HCT116 (cell line): ENCODE measurements around the gene PLCD3. TPM values are rescaled to one million over a fixed set of nuclear protein-coding genes. Genes with fewer than 3 reads are reported as not detected.

Source experiments
- ATAC-seq: fragments of 200-7000 bp; cut with Tn5 transposase; 2 replicates; pipeline ENCODE4 v1.9.1; 2020; ENCODE audit warnings: mild to moderate bottlenecking, moderate library complexity
- Bru-seq: library from RNA; stranded (reverse); fragments of 400-500 nt; gene quantifications from one replicate; lab custom pipeline; 2021; lab: Mats Ljungman, UMichigan
- BruChase-seq, 2 experiments: library from RNA; stranded (reverse); fragments of 400-500 nt; gene quantifications; one replicate each; lab custom pipeline; 2021; lab: Mats Ljungman, UMichigan
- BruUV-seq: library from RNA; stranded (reverse); fragments of 400-500 nt; replicated peaks from 2 replicates; lab custom pipeline; 2021; lab: Mats Ljungman, UMichigan
- CTCF ChIA-PET: fragments of 300-600 bp; sonication (Branson Sonifier 250); formaldehyde crosslinking; loops from one replicate; lab custom pipeline; 2021; ENCODE audit warnings: antibody characterized with exemption; lab: Charles Lee
- POLR2A ChIA-PET: fragments of 300-600, 350-600 bp; sonication (Branson Sonifier 250); formaldehyde crosslinking; loops from one replicate; lab custom pipeline; 2021; ENCODE audit warnings: antibody characterized with exemption; lab: Charles Lee
- RAD21 ChIA-PET, 2 experiments: fragments of 300-600 bp; sonication (Branson Sonifier 250); formaldehyde crosslinking; loops; one replicate each; lab custom pipeline; 2023; ENCODE audit warnings: low total read pairs in 2 of 2; ENCODE audit not compliant: uncharacterized antibody in 2 of 2, unreplicated experiment in 2 of 2, low non-redundant PET in 1 of 2; lab: Charles Lee
- DNase-seq: peaks from one replicate; pipeline ENCODE4 v3.0.0-alpha.2; 2010; ENCODE audit warnings: low read depth, low spot score
- H2AFZ ChIP-seq: fragments of 200-600 bp; shearing (Covaris generic), sonication (generic); 2 replicates; pipeline ENCODE4 v1.6.1; 2017; ENCODE audit warnings: low read depth, mixed run types, mixed read lengths, antibody characterized with exemption, low read length; ENCODE audit not compliant: poor library complexity, severe bottlenecking
- H3K27ac ChIP-seq: 2 replicates; pipeline ENCODE4 v1.5.1; 2012; ENCODE audit warnings: low read depth, low read length
- H3K27me3 ChIP-seq: fragments of 200-600 bp; sonication (generic); 2 replicates; pipeline ENCODE4 v1.6.1; 2016; ENCODE audit warnings: mixed run types, low read length, mixed read lengths; ENCODE audit not compliant: insufficient read depth
- H3K36me3 ChIP-seq, 2 experiments: fragments of 200-500 bp in 1 of 2; fragments of 200-600 bp in 1 of 2; sonication (Bioruptor generic) in 1 of 2; sonication (generic) in 1 of 2; 2 replicates each; pipeline versions ENCODE4 v1.5.1 to v1.6.1; 2014 to 2016; ENCODE audit warnings: low read length in 2 of 2, inconsistent platforms in 1 of 2, mixed read lengths in 1 of 2, mixed run types in 1 of 2; ENCODE audit not compliant: insufficient read depth in 2 of 2, control insufficient read depth in 1 of 2
- H3K4me1 ChIP-seq, 2 experiments: fragments of 200-600 bp in 1 of 2; sonication (generic) in 1 of 2; 2 replicates each; pipeline versions ENCODE4 v1.5.1 to v1.6.1; 2012 to 2017; ENCODE audit warnings: low read length in 2 of 2, inconsistent platforms in 1 of 2, mild to moderate bottlenecking in 1 of 2, mixed read lengths in 1 of 2, mixed run types in 1 of 2, moderate library complexity in 1 of 2; ENCODE audit not compliant: insufficient read depth in 2 of 2, control insufficient read depth in 1 of 2
- H3K4me2 ChIP-seq: fragments of 200-600 bp; sonication (generic); 2 replicates; pipeline ENCODE4 v1.6.1; 2017; ENCODE audit warnings: mixed run types, low read length, mixed read lengths
- H3K4me3 ChIP-seq, 2 experiments: fragments of 200-600 bp in 1 of 2; sonication (generic) in 1 of 2; replicated peaks in 1 of 2; 2 replicates each; pipeline ENCODE4 v1.5.1; 2011 to 2016; ENCODE audit warnings: low read length in 2 of 2, control low read depth in 1 of 2, low read depth in 1 of 2, mild to moderate bottlenecking in 1 of 2, mixed read lengths in 1 of 2, mixed run types in 1 of 2
- H3K79me2 ChIP-seq: fragments of 200-600 bp; sonication (generic); 2 replicates; pipeline ENCODE4 v1.6.1; 2017; ENCODE audit warnings: mild to moderate bottlenecking, mixed run types, low read length, moderate library complexity, mixed read lengths; ENCODE audit not compliant: insufficient read depth
- H3K9ac ChIP-seq: fragments of 200-600 bp; sonication (generic); 2 replicates; pipeline ENCODE4 v1.6.1; 2016; ENCODE audit warnings: low read length, mixed read lengths
- H3K9me2 ChIP-seq: fragments of 200-600 bp; sonication (generic), shearing (Covaris generic); 2 replicates; pipeline ENCODE4 v1.6.1; 2017; ENCODE audit warnings: mixed run types, mild to moderate bottlenecking, moderate library complexity; ENCODE audit not compliant: insufficient read depth
- H3K9me3 ChIP-seq, 2 experiments: fragments of 200-500 bp in 1 of 2; fragments of 200-600 bp in 1 of 2; sonication (Bioruptor generic) in 1 of 2; sonication (generic) in 1 of 2; 2 replicates each; pipeline ENCODE4 v1.6.1; 2014 to 2017; ENCODE audit warnings: low read length in 2 of 2, mixed read lengths in 2 of 2, inconsistent platforms in 1 of 2, low read depth in 1 of 2, mild to moderate bottlenecking in 1 of 2, mixed run types in 1 of 2, moderate library complexity in 1 of 2; ENCODE audit not compliant: control insufficient read depth in 1 of 2, insufficient read depth in 1 of 2
- H4K20me1 ChIP-seq: fragments of 200-600 bp; sonication (generic), shearing (Covaris generic); 2 replicates; pipeline ENCODE4 v1.6.1; 2017; ENCODE audit warnings: mixed run types, mild to moderate bottlenecking, moderate library complexity; ENCODE audit not compliant: insufficient read depth
- CBX3 ChIP-seq: IDR thresholded peaks from 2 replicates; pipeline ENCODE4 v1.6.1; 2012; ENCODE audit warnings: low read depth
- CEBPB ChIP-seq: IDR thresholded peaks from 2 replicates; pipeline ENCODE4 v1.6.1; 2012; ENCODE audit warnings: low read depth
- CTCF ChIP-seq, 3 experiments: fragments of 200-600 bp in 1 of 3; sonication (generic) in 1 of 3; IDR thresholded peaks in 2 of 3; conservative IDR thresholded peaks in 1 of 3; 2 replicates each; pipeline ENCODE4 v1.5.1; 2012 to 2017; ENCODE audit warnings: low read depth in 2 of 3, low read length in 2 of 3, antibody characterized with exemption in 1 of 3, borderline replicate concordance in 1 of 3, control low read depth in 1 of 3, mild to moderate bottlenecking in 1 of 3, mixed read lengths in 1 of 3, mixed run types in 1 of 3, moderate library complexity in 1 of 3; ENCODE audit not compliant: insufficient read depth in 1 of 3
- EGR1 ChIP-seq: IDR thresholded peaks from 2 replicates; pipeline ENCODE4 v1.6.1; 2012; ENCODE audit warnings: low read depth
- ELF1 ChIP-seq: IDR thresholded peaks from 2 replicates; pipeline ENCODE4 v1.6.1; 2012; ENCODE audit warnings: low read depth, borderline replicate concordance
- EZH2 ChIP-seq: fragments of 200-600 bp; sonication (generic); IDR thresholded peaks from 2 replicates; pipeline ENCODE4 v1.6.1; 2017; ENCODE audit warnings: antibody characterized with exemption, mixed run types
- EZH2phosphoT487 ChIP-seq: fragments of 200-600 bp; IDR thresholded peaks from 2 replicates; pipeline ENCODE4 v1.6.1; 2018; ENCODE audit warnings: antibody characterized with exemption, borderline replicate concordance
- JUND ChIP-seq: IDR thresholded peaks from 2 replicates; pipeline ENCODE4 v1.6.1; 2012
- MAX ChIP-seq: IDR thresholded peaks from 2 replicates; pipeline ENCODE4 v1.6.1; 2012
- POLR2A ChIP-seq: IDR thresholded peaks from 2 replicates; pipeline ENCODE4 v1.7.0; 2011; ENCODE audit warnings: borderline replicate concordance; ENCODE audit not compliant: insufficient read depth, insufficient read length; ENCODE audit errors: extremely low read depth
- POLR2AphosphoS5 ChIP-seq: IDR thresholded peaks from 2 replicates; pipeline ENCODE4 v1.6.1; 2011; ENCODE audit warnings: mild to moderate bottlenecking, low read depth, low read length, moderate library complexity
- SP1 ChIP-seq: IDR thresholded peaks from 2 replicates; pipeline ENCODE4 v1.6.1; 2012; ENCODE audit warnings: low read depth
- SRF ChIP-seq: IDR thresholded peaks from 2 replicates; pipeline ENCODE4 v1.6.1; 2012; ENCODE audit warnings: low read depth
- YY1 ChIP-seq: IDR thresholded peaks from 2 replicates; pipeline ENCODE4 v1.6.1; 2011; ENCODE audit warnings: low read length, low read depth, moderate library complexity, mild to moderate bottlenecking; ENCODE audit not compliant: insufficient replicate concordance; ENCODE audit errors: extremely low read depth
- ZBTB33 ChIP-seq: IDR thresholded peaks from 2 replicates; pipeline ENCODE4 v1.6.1; 2011; ENCODE audit warnings: mild to moderate bottlenecking, low read length, moderate library complexity; ENCODE audit not compliant: insufficient replicate concordance; ENCODE audit errors: extremely low read depth
- ZFX ChIP-seq: fragments of 450-650 bp; IDR thresholded peaks from 2 replicates; pipeline ENCODE4 v1.6.1; 2017
- intact Hi-C: fragments of 100-400 bp; cut with micrococcal nuclease; formaldehyde crosslinking; loops from 2 replicates; pipeline ENCODE4 v1.10.0; 2022
- long read RNA-seq: library from polyadenylated mRNA; unstranded; transcript quantifications from one replicate; pipeline ENCODE4 v2.0.0, GENCODE V29; 2021; ENCODE audit not compliant: unreplicated experiment
- polyA plus RNA-seq: library from polyadenylated mRNA; unstranded; fragments of >200 nt; gene quantifications from 2 replicates; pipeline ENCODE4 v1.2.1, GENCODE V29; 2012; ENCODE audit warnings: missing spikeins
- total RNA-seq: library from RNA; stranded (reverse); gene quantifications from one replicate; pipeline ENCODE4 v1.2.1, GENCODE V29; 2021; ENCODE audit not compliant: unreplicated experiment

Gene PLCD3
- total RNA-seq (197 TPM), Bru-seq, nascent RNA (percentile 70 among the genes with signal in this experiment), BruChase-seq, experiment 1, labeled RNA remaining after a 6-hour chase (percentile 82 among the genes with signal in this experiment), BruChase-seq, experiment 2, labeled RNA remaining after a 2-hour chase (percentile 72 among the genes with signal in this experiment)
- polyA plus RNA-seq: 109 and 122 TPM in 2 replicates
- long read RNA-seq, full-length matches to known transcripts: 81 of 177 reads
- long read RNA-seq, partial matches to known transcripts: 34 of 177 reads
- long read RNA-seq, other reads (novel, unspliced or antisense): 62 of 177 reads

- CTCF ChIA-PET: interaction anchor here (0.9 to 1.5 kb wide), 2 partner anchors 23 to 212 kb away, joined by 3 to 4 read pairs; no protein-coding TSS in a partner anchor
- H3K4me1 ChIP-seq: peaks cover 47 to 68% of the 10 kb centered on the region in 2 experiments
- H4K20me1 ChIP-seq: no peaks in the 10 kb centered on the region
- peak within 1 kb of the TSS; percentile 84 for H2AFZ ChIP-seq
- no peaks in the 10 kb centered on the region for H3K9me2 ChIP-seq
- no peak for ATAC-seq
- POLR2A ChIA-PET: interaction anchor here (1.1 kb wide), 1 partner anchor 17 kb away, joined by 5 read pairs; the partner anchor contains the start of gene HEXIM1
- DNase-seq: no peak
- TF ChIP-seq CEBPB (no peak), EZH2phosphoT487 (no peak), SP1 (no peak), ZFX (0 out of 2 replicates have a peak, but pooled peaks have one; percentile 0)
- no peaks in the 10 kb centered on the region for H3K9me3 ChIP-seq
- H3K9ac ChIP-seq: peak within 1 kb of the TSS; percentile 82
- peaks cover 42% of the 10 kb centered on the region for H3K79me2 ChIP-seq
- peak within 1 kb of the TSS; percentile 100 for H3K4me2 ChIP-seq
- peak within 1 kb of the TSS; percentile 84 to 86 for H3K4me3 ChIP-seq
- RAD21 ChIA-PET: no interaction called here
- H3K36me3 ChIP-seq: no peaks in the 10 kb centered on the region
- no TSS peak for BruUV-seq
- H3K27me3 ChIP-seq: no peaks in the 10 kb centered on the region
- peak within 1 kb of the TSS; percentile 95 for H3K27ac ChIP-seq
- intact Hi-C loops: loop anchor here (5.0 to 10.0 kb wide), 3 partner anchors 70 to 357 kb away; partner anchors contain the start of gene NMT1
Measured at GRCh38 chr17:45132320-45132571, at the start of gene PLCD3. PLCD3 (minus strand) TSS chr17:45132515; CDS start chr17:45132410, 105 bp downstream.

GRCh38 chr17:45177563-45177962 lies 45.2 kb upstream of the PLCD3 start:
- no TSS peak for BruUV-seq
- ChIA-PET CTCF (no interaction called here), RAD21 (no interaction called here), POLR2A (interaction anchor here (1.0 to 7.0 kb wide), 3 partner anchors 16 to 29 kb away, joined by 3 to 176 read pairs (median 21); partner anchors contain the start of genes HEXIM1 and HEXIM2)
- Histone ChIP-seq H3K4me1 (peaks cover 43 to 48% of the 10 kb centered on the region in 2 experiments), H2AFZ (no peak overlapping the region), H3K79me2 (no peaks in the 10 kb centered on the region), H4K20me1 (no peaks in the 10 kb centered on the region), H3K36me3 (no peaks in the 10 kb centered on the region), H3K9me3 (no peaks in the 10 kb centered on the region), H3K9ac (no peak overlapping the region), H3K9me2 (no peaks in the 10 kb centered on the region), H3K4me3 (no peak overlapping the region), H3K27ac (no peak overlapping the region; the same call in 1 of the 2 replicates), H3K4me2 (no peak overlapping the region), H3K27me3 (no peaks in the 10 kb centered on the region)
- ATAC-seq (no peak), DNase-seq (no peak)
- intact Hi-C loops: no loop called here
- no peak for TF ChIP-seq EZH2phosphoT487
- no peak for TF ChIP-seq SRF
- TF ChIP-seq POLR2A: no peak
- TF ChIP-seq EGR1: no peak
- TF ChIP-seq YY1: no peak
- TF ChIP-seq CTCF (IDR thresholded peaks at IDR 0.05 in 2 of 3, conservative IDR thresholded peaks at IDR 0.05 in 1 of 3; ENCODE audit: borderline replicate concordance in 1 of 3, insufficient read depth in 1 of 3, low read depth in 2 of 3, low read length in 2 of 3): no peak
- TF ChIP-seq ELF1: no peak
- TF ChIP-seq POLR2AphosphoS5: no peak
- TF ChIP-seq CBX3: no peak
- TF ChIP-seq MAX: no peak
- TF ChIP-seq EZH2: no peak
- TF ChIP-seq ZBTB33: no peak
- no peak for TF ChIP-seq JUND
